Gastroesophageal sphincter (tissue), 3 donors: ENCODE measurements around the gene RARRES2.

Source experiments
- EP300 ChIP-seq: sonication (generic); formaldehyde crosslinking; IDR thresholded peaks from one replicate; pipeline ENCODE4 v1.6.1; 2017; ENCODE audit warnings: antibody characterized with exemption, mild to moderate bottlenecking
- POLR2A ChIP-seq, 2 donors: fragments of 450-650 bp; IDR thresholded peaks; one replicate each; pipeline ENCODE4 v1.6.1; 2017; ENCODE audit warnings: antibody characterized with exemption in 2 of 2, mild to moderate bottlenecking in 2 of 2, moderate library complexity in 1 of 2
- POLR2AphosphoS5 ChIP-seq: sonication (generic); formaldehyde crosslinking; IDR thresholded peaks from one replicate; pipeline ENCODE4 v1.6.1; 2017; ENCODE audit warnings: antibody characterized with exemption
- TF ChIP-seq, protein P1 (sequence below), 4 experiments: fragments of 200-600 bp in 2 of 4; fragments of 450-650 bp in 2 of 4; sonication (generic) in 1 of 4; IDR thresholded peaks; one replicate each; pipeline ENCODE4 v1.5.1; 2017 to 2019; ENCODE audit warnings: antibody characterized with exemption in 4 of 4, mild to moderate bottlenecking in 2 of 4, moderate library complexity in 2 of 4

DNA sequence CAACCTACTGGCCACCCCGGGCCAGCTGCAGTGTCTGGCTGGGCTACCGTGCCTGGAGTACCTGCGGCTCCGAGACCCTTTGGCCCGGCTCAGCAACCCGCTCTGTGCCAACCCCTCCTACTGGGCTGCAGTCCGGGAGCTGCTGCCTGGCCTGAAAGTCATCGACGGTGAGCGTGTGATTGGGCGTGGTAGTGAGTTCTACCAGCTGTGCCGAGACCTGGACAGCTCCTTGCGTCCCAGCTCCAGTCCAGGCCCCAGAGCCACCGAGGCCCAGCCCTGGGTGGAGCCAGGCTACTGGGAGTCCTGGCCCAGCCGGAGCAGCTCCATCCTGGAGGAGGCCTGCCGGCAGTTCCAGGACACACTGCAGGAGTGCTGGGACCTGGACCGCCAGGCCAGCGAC is 4.2 kb downstream of the RARRES2 start:
- TF ChIP-seq POLR2A (IDR thresholded peaks at IDR 0.05) (no peak), POLR2AphosphoS5 (no peak), EP300 (no peak)
- TF ChIP-seq, protein P1, sequence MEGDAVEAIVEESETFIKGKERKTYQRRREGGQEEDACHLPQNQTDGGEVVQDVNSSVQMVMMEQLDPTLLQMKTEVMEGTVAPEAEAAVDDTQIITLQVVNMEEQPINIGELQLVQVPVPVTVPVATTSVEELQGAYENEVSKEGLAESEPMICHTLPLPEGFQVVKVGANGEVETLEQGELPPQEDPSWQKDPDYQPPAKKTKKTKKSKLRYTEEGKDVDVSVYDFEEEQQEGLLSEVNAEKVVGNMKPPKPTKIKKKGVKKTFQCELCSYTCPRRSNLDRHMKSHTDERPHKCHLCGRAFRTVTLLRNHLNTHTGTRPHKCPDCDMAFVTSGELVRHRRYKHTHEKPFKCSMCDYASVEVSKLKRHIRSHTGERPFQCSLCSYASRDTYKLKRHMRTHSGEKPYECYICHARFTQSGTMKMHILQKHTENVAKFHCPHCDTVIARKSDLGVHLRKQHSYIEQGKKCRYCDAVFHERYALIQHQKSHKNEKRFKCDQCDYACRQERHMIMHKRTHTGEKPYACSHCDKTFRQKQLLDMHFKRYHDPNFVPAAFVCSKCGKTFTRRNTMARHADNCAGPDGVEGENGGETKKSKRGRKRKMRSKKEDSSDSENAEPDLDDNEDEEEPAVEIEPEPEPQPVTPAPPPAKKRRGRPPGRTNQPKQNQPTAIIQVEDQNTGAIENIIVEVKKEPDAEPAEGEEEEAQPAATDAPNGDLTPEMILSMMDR (IDR thresholded peaks at IDR 0.05) = no peak
